ENCODE results near the gene PPP4R4. TPM values are rescaled to one million over a fixed set of nuclear protein-coding genes. Genes with fewer than 3 reads are reported as not detected.
A peak's percentile ranks its signal among the peaks of the same experiment; 100 is the strongest.

PPP4R4 gene
- total RNA-seq, 1 experiment from 2014 or later, result 3.9 TPM

- Mint-ChIP-seq H3K36me3 (ENCODE audit: insufficient read depth in 1 of 3, low read depth in 3 of 3) (peaks cover 0 to under 1% (median 0%) of the 10 kb centered on the region in 3 experiments; a peak in 2 of 7 replicates), H3K27me3 (ENCODE audit: low read depth) (no peaks in the 10 kb centered on the region; the same call in 1 of the 2 replicates), H3K4me3 (peak overlapping the region; percentile 63 to 83), H3K4me1 (peaks cover 16% of the 10 kb centered on the region in 2 experiments), H3K9me3 (no peaks in the 10 kb centered on the region; a peak in 2 of 5 replicates), H3K27ac (peak overlapping the region in 2 of 3 experiments; percentile 21 to 86; a peak in 4 of 7 replicates)
- Histone ChIP-seq H4K5ac (ENCODE audit: insufficient read length, low read depth, low read length) (no peak overlapping the region), H3T11ph (ENCODE audit: low read length) (no peak overlapping the region), H4K91ac (ENCODE audit: insufficient read length, low read depth, low read length) (no peak overlapping the region), H3K9ac (ENCODE audit: extremely low read depth, insufficient read length, low read length) (no peak overlapping the region), H2BK15ac (ENCODE audit: low read depth, low read length) (no peak overlapping the region), H2BK20ac (ENCODE audit: low read depth, low read length, poor library complexity, severe bottlenecking) (no peak overlapping the region), H3K4me2 (ENCODE audit: insufficient read depth, insufficient read length, low read length) (peak overlapping the region; percentile 79), H3K79me1 (ENCODE audit: insufficient read depth, low read depth, low read length, poor library complexity, severe bottlenecking) (no peaks in the 10 kb centered on the region), H3K23ac (ENCODE audit: insufficient read length, low read depth, low read length) (no peak overlapping the region), H2BK12ac (ENCODE audit: insufficient read length, low read depth, low read length) (no peak overlapping the region), H3K23me2 (ENCODE audit: insufficient read length, low read depth, low read length, poor library complexity, severe bottlenecking) (peaks cover 7% of the 10 kb centered on the region), H4K8ac (replicated peaks; ENCODE audit: insufficient read length, low read depth, low read length) (no peak overlapping the region), H3K27ac (ENCODE audit: insufficient read length, low read depth, low read length) (no peak overlapping the region), H2AFZ (ENCODE audit: low read length) (peak overlapping the region; percentile 82), H3K9me3 (ENCODE audit: control insufficient read depth, low read depth, low read length) (no peaks in the 10 kb centered on the region), H3K56ac (ENCODE audit: insufficient read length, low read depth, low read length) (no peak overlapping the region), H3K27me3 (ENCODE audit: insufficient read depth, low read length) (no peaks in the 10 kb centered on the region), H2AK5ac (ENCODE audit: insufficient read length, low read length) (no peak overlapping the region), H3K4me1 (ENCODE audit: insufficient read depth, low read length) (no peaks in the 10 kb centered on the region; the same call in 1 of the 2 replicates), H3K14ac (ENCODE audit: insufficient read depth, low read length) (no peak overlapping the region), H2BK120ac (ENCODE audit: low read depth, low read length, poor library complexity, severe bottlenecking) (no peak overlapping the region), H3K4ac (ENCODE audit: low read depth, low read length) (no peak overlapping the region), H2BK5ac (ENCODE audit: insufficient read length, low read length) (no peak overlapping the region), H4K20me1 (ENCODE audit: control insufficient read depth, insufficient read depth, insufficient read length) (no peaks in the 10 kb centered on the region), H3K18ac (ENCODE audit: insufficient read length, low read depth, low read length) (no peak overlapping the region), H3K79me2 (ENCODE audit: insufficient read depth, low read length) (no peaks in the 10 kb centered on the region)
- DNase-seq, result peak; percentile 45
- no CpG with 5 or more reads among the region's 12 CpGs for WGBS (ENCODE audit: extremely low coverage, insufficient read length, low lambda C conversion rate)
- TF ChIP-seq, protein P1, sequence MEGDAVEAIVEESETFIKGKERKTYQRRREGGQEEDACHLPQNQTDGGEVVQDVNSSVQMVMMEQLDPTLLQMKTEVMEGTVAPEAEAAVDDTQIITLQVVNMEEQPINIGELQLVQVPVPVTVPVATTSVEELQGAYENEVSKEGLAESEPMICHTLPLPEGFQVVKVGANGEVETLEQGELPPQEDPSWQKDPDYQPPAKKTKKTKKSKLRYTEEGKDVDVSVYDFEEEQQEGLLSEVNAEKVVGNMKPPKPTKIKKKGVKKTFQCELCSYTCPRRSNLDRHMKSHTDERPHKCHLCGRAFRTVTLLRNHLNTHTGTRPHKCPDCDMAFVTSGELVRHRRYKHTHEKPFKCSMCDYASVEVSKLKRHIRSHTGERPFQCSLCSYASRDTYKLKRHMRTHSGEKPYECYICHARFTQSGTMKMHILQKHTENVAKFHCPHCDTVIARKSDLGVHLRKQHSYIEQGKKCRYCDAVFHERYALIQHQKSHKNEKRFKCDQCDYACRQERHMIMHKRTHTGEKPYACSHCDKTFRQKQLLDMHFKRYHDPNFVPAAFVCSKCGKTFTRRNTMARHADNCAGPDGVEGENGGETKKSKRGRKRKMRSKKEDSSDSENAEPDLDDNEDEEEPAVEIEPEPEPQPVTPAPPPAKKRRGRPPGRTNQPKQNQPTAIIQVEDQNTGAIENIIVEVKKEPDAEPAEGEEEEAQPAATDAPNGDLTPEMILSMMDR (conservative IDR thresholded peaks at IDR 0.05), result no peak; the same call in 2 of the 3 replicates
These were observed 44.2 kb upstream of the PPP4R4 start for GRCh38 chr14:94129758-94130414.
